K562 (cell line): ENCODE results near the gene ANKS1A. TPM values are rescaled to one million over a fixed set of nuclear protein-coding genes. Genes with fewer than 3 reads are reported as not detected.
A peak's percentile ranks its signal among the peaks of the same experiment; 100 is the strongest.

Experiments used
- HDGF ChIP-seq: fragments of 450-650 bp; IDR thresholded peaks from 2 replicates; pipeline ENCODE4 v1.6.1; 2016
- KDM1A ChIP-seq, 2 experiments: fragments of 450-650 bp; IDR thresholded peaks; 2 replicates each; pipeline ENCODE4 v1.6.1; 2016; ENCODE audit warnings: mild to moderate bottlenecking in 2 of 2
- PTTG1 ChIP-seq: fragments of 450-650 bp; IDR thresholded peaks from 2 replicates; pipeline ENCODE4 v1.6.1; 2016; ENCODE audit warnings: low read depth, mild to moderate bottlenecking, missing genetic modification characterization, missing compliant biosample characterization
- SAP30 ChIP-seq: fragments of 200-600 bp; sonication (generic); IDR thresholded peaks from 2 replicates; pipeline ENCODE4 v1.6.1; 2012; ENCODE audit warnings: borderline replicate concordance, low read depth, mild to moderate bottlenecking, moderate library complexity, low read length, control low read depth, inconsistent platforms; ENCODE audit not compliant: insufficient read depth, poor library complexity, severe bottlenecking
- TAF15 ChIP-seq: fragments of 200-400 bp; formaldehyde crosslinking; IDR thresholded peaks from 2 replicates; pipeline ENCODE4 v1.6.1; 2017; ENCODE audit warnings: mild to moderate bottlenecking, low read depth, low read length, moderate library complexity
- TCF7 ChIP-seq: sonication (generic); IDR thresholded peaks from 2 replicates; pipeline ENCODE4 v1.6.1; 2016; ENCODE audit warnings: antibody characterized with exemption, borderline replicate concordance
- TCF7L2 ChIP-seq: fragments of 150-350 bp; IDR thresholded peaks from 2 replicates; pipeline ENCODE4 v1.6.1; 2016; ENCODE audit warnings: low read depth, mild to moderate bottlenecking, low read length, moderate library complexity
- TEAD1 ChIP-seq, 2 experiments: fragments of 450-650 bp in 1 of 2; sonication (generic) in 1 of 2; formaldehyde crosslinking; IDR thresholded peaks; 2 replicates each; pipeline versions ENCODE4 v1.4.0 to v1.8.0; 2020 to 2022; ENCODE audit warnings: mild to moderate bottlenecking in 2 of 2, missing genetic modification reagents in 1 of 2
- ZNF165 ChIP-seq: fragments of 250-450 bp; sonication (Bioruptor Pico); IDR thresholded peaks from 2 replicates; pipeline ENCODE4 v1.4.0; 2020; ENCODE audit warnings: borderline replicate concordance
- ZNF212 ChIP-seq: fragments of 450-650 bp; formaldehyde crosslinking; IDR thresholded peaks from 2 replicates; pipeline ENCODE4 v1.4.0; 2020; ENCODE audit warnings: mild to moderate bottlenecking
- ZNF695 ChIP-seq: fragments of 450-650 bp; formaldehyde crosslinking; IDR thresholded peaks from 2 replicates; pipeline ENCODE4 v1.4.0; 2020; ENCODE audit warnings: mild to moderate bottlenecking, moderate library complexity
- polyA plus RNA-seq, 8 experiments: library from polyadenylated mRNA; depleted of rRNA in 4 of 8; stranded (reverse) in 5 of 8; unstranded in 3 of 8; fragments of >200 nt; fragmentation: Nextera tagmentation in 2 of 8; fragmentation: Illumina TruSeq in 1 of 8; extraction: Ambion mirVana in 2 of 8; extraction: Trizol in 1 of 8; gene quantifications; 2 replicates each; pipeline versions ENCODE4 v1.2.1 to v1.2.3, GENCODE V29; 2011 to 2014; ENCODE audit warnings: inconsistent platforms in 1 of 8, missing spikeins in 1 of 8
- total RNA-seq, 7 experiments: library from RNA; depleted of rRNA in 6 of 7; stranded (reverse); fragments of >200 nt in 6 of 7; fragmentation: Illumina TruSeq in 2 of 7; extraction: Trizol in 2 of 7; gene quantifications; 2 replicates each; pipeline versions ENCODE4 v1.2.1 to v1.2.3, GENCODE V29; 2011 to 2021; ENCODE audit warnings: low replicate concordance in 1 of 7
- TF ChIP-seq, protein P1 (sequence below): fragments of 450-650 bp; IDR thresholded peaks from one replicate; pipeline ENCODE4 v1.6.1; 2018; ENCODE audit warnings: mild to moderate bottlenecking, moderate library complexity; ENCODE audit not compliant: partially characterized antibody
- TF ChIP-seq, protein P2 (sequence below): fragments of 250-450 bp; sonication (Bioruptor Pico); IDR thresholded peaks from 2 replicates; pipeline ENCODE4 v1.8.0; 2022; ENCODE audit warnings: moderate library complexity, mild to moderate bottlenecking, inconsistent platforms
- TF ChIP-seq, protein P3 (sequence below): fragments of 250-450 bp; sonication (Bioruptor Pico); IDR thresholded peaks from 2 replicates; pipeline ENCODE4 v1.5.0; 2021; ENCODE audit warnings: mild to moderate bottlenecking, moderate library complexity
- TF ChIP-seq, protein P4 (sequence below): sonication (generic); formaldehyde crosslinking; IDR thresholded peaks from 2 replicates; pipeline ENCODE4 v1.8.1; 2022; ENCODE audit warnings: missing genetic modification reagents
- TF ChIP-seq, protein P5 (sequence below): fragments of 250-450 bp; sonication (Bioruptor Pico); IDR thresholded peaks from 2 replicates; pipeline ENCODE4 v1.8.0; 2022; ENCODE audit warnings: moderate library complexity, mild to moderate bottlenecking, inconsistent platforms
- TF ChIP-seq, protein P6 (sequence below): IDR thresholded peaks from 2 replicates; pipeline ENCODE4 v1.6.1; 2014; ENCODE audit warnings: antibody characterized with exemption

Gene ANKS1A
- total and polyA plus RNA-seq, 9 of the 15 experiments (the other 6 are each of a cell fraction or from before 2014, with no cell fraction given), result 1.1 to 13.8 (median 5.3) TPM

DNA sequence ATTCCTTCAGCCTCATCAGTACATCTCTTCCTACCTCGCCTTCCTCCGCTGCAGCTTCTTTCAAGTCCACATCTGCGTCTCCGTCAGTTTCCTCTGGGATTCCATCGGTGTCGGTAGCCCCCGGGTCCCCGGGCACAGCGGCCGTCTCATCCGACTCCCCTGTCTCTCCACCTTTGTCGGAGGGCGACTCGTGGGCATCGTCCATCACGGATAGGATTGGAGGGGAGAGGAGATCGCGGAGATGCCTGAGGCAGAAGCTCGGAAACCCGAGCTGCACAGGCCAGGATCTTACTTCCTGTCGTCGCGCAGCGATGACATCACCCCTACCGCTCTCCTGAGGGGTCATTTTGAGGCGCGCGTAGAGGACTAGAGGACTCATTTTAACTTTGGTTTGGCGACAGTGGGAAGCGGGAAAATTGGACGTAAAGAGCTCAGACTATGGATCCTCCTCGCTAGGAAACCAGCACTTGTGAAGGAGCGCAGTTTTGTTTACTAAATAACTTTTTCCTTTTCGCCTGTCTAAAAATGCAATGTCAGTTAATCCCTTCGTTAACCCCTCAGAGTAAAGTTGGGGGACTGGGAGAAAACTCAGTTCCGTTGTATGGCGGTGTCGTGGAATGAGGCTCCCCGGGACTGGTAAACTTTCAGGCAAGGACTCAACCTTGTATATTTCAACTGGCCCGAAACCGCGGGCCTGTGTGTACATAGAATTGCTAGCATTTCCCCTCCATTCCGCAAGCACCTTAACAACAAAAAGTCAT, 1.1 kb upstream of the ANKS1A start, which contains the start of gene TAF11 (continued):
- TF ChIP-seq, protein P1, sequence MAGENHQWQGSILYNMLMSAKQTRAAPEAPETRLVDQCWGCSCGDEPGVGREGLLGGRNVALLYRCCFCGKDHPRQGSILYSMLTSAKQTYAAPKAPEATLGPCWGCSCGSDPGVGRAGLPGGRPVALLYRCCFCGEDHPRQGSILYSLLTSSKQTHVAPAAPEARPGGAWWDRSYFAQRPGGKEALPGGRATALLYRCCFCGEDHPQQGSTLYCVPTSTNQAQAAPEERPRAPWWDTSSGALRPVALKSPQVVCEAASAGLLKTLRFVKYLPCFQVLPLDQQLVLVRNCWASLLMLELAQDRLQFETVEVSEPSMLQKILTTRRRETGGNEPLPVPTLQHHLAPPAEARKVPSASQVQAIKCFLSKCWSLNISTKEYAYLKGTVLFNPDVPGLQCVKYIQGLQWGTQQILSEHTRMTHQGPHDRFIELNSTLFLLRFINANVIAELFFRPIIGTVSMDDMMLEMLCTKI, result no peak
- TF ChIP-seq, protein P2, sequence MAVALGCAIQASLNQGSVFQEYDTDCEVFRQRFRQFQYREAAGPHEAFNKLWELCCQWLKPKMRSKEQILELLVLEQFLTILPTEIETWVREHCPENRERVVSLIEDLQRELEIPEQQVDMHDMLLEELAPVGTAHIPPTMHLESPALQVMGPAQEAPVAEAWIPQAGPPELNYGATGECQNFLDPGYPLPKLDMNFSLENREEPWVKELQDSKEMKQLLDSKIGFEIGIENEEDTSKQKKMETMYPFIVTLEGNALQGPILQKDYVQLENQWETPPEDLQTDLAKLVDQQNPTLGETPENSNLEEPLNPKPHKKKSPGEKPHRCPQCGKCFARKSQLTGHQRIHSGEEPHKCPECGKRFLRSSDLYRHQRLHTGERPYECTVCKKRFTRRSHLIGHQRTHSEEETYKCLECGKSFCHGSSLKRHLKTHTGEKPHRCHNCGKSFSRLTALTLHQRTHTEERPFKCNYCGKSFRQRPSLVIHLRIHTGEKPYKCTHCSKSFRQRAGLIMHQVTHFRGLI (CRISPR knock-in tag), result 0 out of 2 replicates have a peak, but pooled peaks have one; percentile 15
- TF ChIP-seq, protein P3, sequence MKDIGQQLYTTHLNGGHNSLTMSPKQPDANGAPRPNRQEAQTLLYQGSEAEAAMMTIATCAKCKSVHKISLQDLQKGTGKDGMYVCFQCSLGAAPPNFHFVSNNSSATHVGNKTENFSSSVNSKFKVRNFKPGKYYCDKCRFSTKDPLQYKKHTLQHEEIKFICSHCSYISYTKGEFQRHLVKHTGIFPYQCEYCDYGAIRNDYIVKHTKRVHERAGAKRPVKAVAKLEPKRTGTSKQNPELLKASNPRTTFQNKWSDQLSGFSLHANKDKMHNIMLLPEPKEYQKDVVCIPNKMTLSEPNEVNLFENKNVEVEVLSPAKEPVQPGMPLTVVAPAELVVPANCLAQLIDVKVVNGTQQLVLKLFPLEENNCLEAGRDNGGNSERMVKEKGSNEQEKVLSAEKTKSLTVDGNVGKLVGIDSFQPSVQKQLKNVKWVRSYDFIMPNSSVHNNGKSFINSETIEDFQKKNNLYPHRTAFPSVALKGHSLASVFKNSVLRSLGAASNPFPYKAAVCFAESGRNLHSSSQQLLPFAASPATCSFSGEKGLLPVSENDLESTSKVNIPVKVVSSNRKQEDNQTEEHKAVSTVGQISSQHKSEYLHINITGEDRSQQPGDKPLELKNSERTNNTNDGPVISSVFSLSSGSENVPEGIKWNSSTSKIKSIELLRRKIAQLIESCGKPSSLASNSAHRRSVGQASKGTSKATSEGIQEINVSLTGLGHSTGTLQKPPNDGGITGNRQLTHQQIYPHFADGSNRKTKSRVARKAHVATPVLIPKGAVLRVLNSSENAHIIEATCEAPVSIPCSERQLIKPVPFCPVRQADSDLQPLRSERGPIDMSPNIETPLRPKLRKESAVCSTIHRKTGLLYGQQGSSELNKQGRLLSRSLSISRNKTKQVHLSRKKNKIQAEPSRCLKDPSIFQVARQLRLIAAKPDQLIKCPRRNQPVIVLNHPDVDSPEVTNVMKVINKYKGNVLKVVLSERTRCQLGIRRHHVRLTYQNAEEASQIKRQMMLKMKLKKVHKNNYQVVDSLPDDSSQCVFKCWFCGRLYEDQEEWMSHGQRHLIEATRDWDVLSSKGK, result no peak
- TF ChIP-seq SAP30 (peak; percentile 94), TEAD1 (CRISPR knock-in tag; IDR thresholded peaks at IDR 0.05) (0 out of 4 replicates have a peak, but pooled peaks of 1 of the 2 experiments have one; percentile 75), ZNF212 (CRISPR knock-in tag) (no peak), ZNF695 (CRISPR knock-in tag) (no peak; the same call in 1 of the 2 replicates), TCF7L2 (no peak), HDGF (no peak), ZNF165 (CRISPR knock-in tag) (0 out of 2 replicates have a peak, but pooled peaks have one; percentile 29), PTTG1 (tag) (no peak), TCF7 (0 out of 2 replicates have a peak, but pooled peaks have one; percentile 60), KDM1A (IDR thresholded peaks at IDR 0.05) (no peak), TAF15 (no peak)
- TF ChIP-seq, protein P4, sequence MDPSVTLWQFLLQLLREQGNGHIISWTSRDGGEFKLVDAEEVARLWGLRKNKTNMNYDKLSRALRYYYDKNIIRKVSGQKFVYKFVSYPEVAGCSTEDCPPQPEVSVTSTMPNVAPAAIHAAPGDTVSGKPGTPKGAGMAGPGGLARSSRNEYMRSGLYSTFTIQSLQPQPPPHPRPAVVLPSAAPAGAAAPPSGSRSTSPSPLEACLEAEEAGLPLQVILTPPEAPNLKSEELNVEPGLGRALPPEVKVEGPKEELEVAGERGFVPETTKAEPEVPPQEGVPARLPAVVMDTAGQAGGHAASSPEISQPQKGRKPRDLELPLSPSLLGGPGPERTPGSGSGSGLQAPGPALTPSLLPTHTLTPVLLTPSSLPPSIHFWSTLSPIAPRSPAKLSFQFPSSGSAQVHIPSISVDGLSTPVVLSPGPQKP, result no peak
- TF ChIP-seq, protein P5, sequence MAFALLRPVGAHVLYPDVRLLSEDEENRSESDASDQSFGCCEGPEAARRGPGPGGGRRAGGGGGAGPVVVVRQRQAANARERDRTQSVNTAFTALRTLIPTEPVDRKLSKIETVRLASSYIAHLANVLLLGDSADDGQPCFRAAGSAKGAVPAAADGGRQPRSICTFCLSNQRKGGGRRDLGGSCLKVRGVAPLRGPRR (CRISPR knock-in tag), result 0 out of 2 replicates have a peak, but pooled peaks have one; percentile 18
- TF ChIP-seq, protein P6, sequence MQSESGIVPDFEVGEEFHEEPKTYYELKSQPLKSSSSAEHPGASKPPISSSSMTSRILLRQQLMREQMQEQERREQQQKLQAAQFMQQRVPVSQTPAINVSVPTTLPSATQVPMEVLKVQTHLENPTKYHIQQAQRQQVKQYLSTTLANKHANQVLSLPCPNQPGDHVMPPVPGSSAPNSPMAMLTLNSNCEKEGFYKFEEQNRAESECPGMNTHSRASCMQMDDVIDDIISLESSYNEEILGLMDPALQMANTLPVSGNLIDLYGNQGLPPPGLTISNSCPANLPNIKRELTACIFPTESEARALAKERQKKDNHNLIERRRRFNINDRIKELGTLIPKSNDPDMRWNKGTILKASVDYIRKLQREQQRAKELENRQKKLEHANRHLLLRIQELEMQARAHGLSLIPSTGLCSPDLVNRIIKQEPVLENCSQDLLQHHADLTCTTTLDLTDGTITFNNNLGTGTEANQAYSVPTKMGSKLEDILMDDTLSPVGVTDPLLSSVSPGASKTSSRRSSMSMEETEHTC, result no peak
